CD4-positive, alpha-beta T cell treated with Interleukin-21 for 1 hour (primary cell): ENCODE data around the gene DOCK6.

Source experiments
- DNase-seq: peaks from one replicate; pipeline ENCODE4 v3.0.0-alpha.2; 2020

The DOCK6 gene

GRCh38 chr19:11261971-11262839 lies at the start of gene DOCK6:
TSS of gene DOCK6 (minus strand) at chr19:11262524. CDS start at chr19:11262440, 84 bp downstream.
- peak; percentile 19 for DNase-seq

GRCh38 chr19:11306337-11306736 lies 44.0 kb upstream of the DOCK6 start:
- DNase-seq = no peak

- DNase-seq = no peak
Measured at GRCh38 chr19:11304936-11305335, 42.6 kb upstream of the DOCK6 start.

GRCh38 chr19:11300811-11301120 lies 38.4 kb upstream of the DOCK6 start:
- DNase-seq = no peak

GRCh38 chr19:11299946-11300810 lies 37.9 kb upstream of the DOCK6 start:
- no peak for DNase-seq

- no peak for DNase-seq
Measured at GRCh38 chr19:11296264-11296663, 33.9 kb upstream of the DOCK6 start.

GRCh38 chr19:11295665-11296245 lies 33.4 kb upstream of the DOCK6 start, which contains the start of gene TSPAN16:
TSS of gene TSPAN16 (plus strand) at chr19:11296160. CDS start at chr19:11296298, 138 bp downstream.
- DNase-seq = no peak

- no peak for DNase-seq
Measured at GRCh38 chr19:11295180-11295579, 32.9 kb upstream of the DOCK6 start.

- peak; percentile 80 for DNase-seq
Measured at GRCh38 chr19:11293433-11294389, 31.4 kb upstream of the DOCK6 start.

- no peak for DNase-seq
Measured at GRCh38 chr19:11291991-11292390, 29.7 kb upstream of the DOCK6 start.

- no peak for DNase-seq
Measured at GRCh38 chr19:11291415-11291814, 29.1 kb upstream of the DOCK6 start.

GRCh38 chr19:11290256-11290655 lies 27.9 kb upstream of the DOCK6 start:
- no peak for DNase-seq

- DNase-seq = no peak
Measured at GRCh38 chr19:11288349-11288748, 26.0 kb upstream of the DOCK6 start.

GRCh38 chr19:11286312-11286974 lies 24.1 kb upstream of the DOCK6 start:
- no peak for DNase-seq

- no peak for DNase-seq
Measured at GRCh38 chr19:11284515-11284914, 22.2 kb upstream of the DOCK6 start.

GRCh38 chr19:11281356-11282049 lies 19.2 kb upstream of the DOCK6 start:
- DNase-seq = no peak

- DNase-seq = peak; percentile 74
Measured at GRCh38 chr19:11279505-11280236, 17.3 kb upstream of the DOCK6 start.

- no peak for DNase-seq
Measured at GRCh38 chr19:11278670-11279069, 16.3 kb upstream of the DOCK6 start.

GRCh38 chr19:11274533-11275086 lies 12.3 kb upstream of the DOCK6 start:
- no peak for DNase-seq

- DNase-seq = no peak
Measured at GRCh38 chr19:11273989-11274388, 11.7 kb upstream of the DOCK6 start.
